Prostate gland (tissue), 2 donors: ENCODE measurements around the gene CARD16.

Experiments used
- POLR2A ChIP-seq: fragments of 450-650 bp; IDR thresholded peaks from one replicate; pipeline ENCODE4 v1.6.1; 2016; ENCODE audit warnings: antibody characterized with exemption, mild to moderate bottlenecking
- POLR2AphosphoS5 ChIP-seq: sonication (generic); formaldehyde crosslinking; IDR thresholded peaks from one replicate; pipeline ENCODE4 v1.6.1; 2017; ENCODE audit warnings: antibody characterized with exemption
- TF ChIP-seq, protein P1 (sequence below), 4 experiments: fragments of 200-600 bp in 2 of 4; fragments of 450-650 bp in 2 of 4; sonication (generic) in 2 of 4; IDR thresholded peaks; 1 replicate in 3 of 4; 2 replicates in 1 of 4; pipeline ENCODE4 v1.5.1; 2016 to 2019; ENCODE audit warnings: antibody characterized with exemption in 4 of 4, mild to moderate bottlenecking in 2 of 4, moderate library complexity in 2 of 4

- TF ChIP-seq POLR2A (no peak), POLR2AphosphoS5 (no peak)
- TF ChIP-seq, protein P1, sequence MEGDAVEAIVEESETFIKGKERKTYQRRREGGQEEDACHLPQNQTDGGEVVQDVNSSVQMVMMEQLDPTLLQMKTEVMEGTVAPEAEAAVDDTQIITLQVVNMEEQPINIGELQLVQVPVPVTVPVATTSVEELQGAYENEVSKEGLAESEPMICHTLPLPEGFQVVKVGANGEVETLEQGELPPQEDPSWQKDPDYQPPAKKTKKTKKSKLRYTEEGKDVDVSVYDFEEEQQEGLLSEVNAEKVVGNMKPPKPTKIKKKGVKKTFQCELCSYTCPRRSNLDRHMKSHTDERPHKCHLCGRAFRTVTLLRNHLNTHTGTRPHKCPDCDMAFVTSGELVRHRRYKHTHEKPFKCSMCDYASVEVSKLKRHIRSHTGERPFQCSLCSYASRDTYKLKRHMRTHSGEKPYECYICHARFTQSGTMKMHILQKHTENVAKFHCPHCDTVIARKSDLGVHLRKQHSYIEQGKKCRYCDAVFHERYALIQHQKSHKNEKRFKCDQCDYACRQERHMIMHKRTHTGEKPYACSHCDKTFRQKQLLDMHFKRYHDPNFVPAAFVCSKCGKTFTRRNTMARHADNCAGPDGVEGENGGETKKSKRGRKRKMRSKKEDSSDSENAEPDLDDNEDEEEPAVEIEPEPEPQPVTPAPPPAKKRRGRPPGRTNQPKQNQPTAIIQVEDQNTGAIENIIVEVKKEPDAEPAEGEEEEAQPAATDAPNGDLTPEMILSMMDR (IDR thresholded peaks at IDR 0.05) = no peak
Measured at GRCh38 chr11:105081412-105082150, 36.4 kb upstream of the CARD16 start.
